GM06990 (cell line): ENCODE data around the gene BEST4.
"Not testable (repeated sequence)": the region's sequence is repeated elsewhere in the genome, so short reads cannot be mapped to it uniquely, and the experiment has no call there.

Experiments
- DNase-seq: peaks from one replicate; pipeline ENCODE4 v3.0.0-alpha.2; 2011; ENCODE audit not compliant: insufficient read length; ENCODE audit errors: extremely low read depth
- H3K27me3 ChIP-seq: replicated peaks from 2 replicates; pipeline ENCODE4 v1.6.0; 2011; ENCODE audit warnings: low read length; ENCODE audit not compliant: control insufficient read depth, insufficient read depth
- H3K36me3 ChIP-seq: 2 replicates; pipeline ENCODE4 v1.5.1; 2011; ENCODE audit warnings: low read length; ENCODE audit not compliant: control insufficient read depth, insufficient read depth
- H3K4me3 ChIP-seq: replicated peaks from 2 replicates; pipeline ENCODE4 v1.5.1; 2011; ENCODE audit warnings: low read depth, mild to moderate bottlenecking, control low read depth, low read length
- TF ChIP-seq, protein P1 (sequence below): IDR thresholded peaks from 2 replicates; pipeline ENCODE4 v1.5.1; 2011; ENCODE audit warnings: low read length, control low read depth, mild to moderate bottlenecking, inconsistent platforms; ENCODE audit not compliant: insufficient read depth, poor library complexity, severe bottlenecking

The BEST4 gene

GRCh38 chr1:44799770-44800584 is 12.0 kb upstream of the BEST4 start, which contains the start of gene PLK3:
PLK3 (plus strand) TSS chr1:44800377; CDS start chr1:44800464, 87 bp downstream.
- TF ChIP-seq, protein P1, sequence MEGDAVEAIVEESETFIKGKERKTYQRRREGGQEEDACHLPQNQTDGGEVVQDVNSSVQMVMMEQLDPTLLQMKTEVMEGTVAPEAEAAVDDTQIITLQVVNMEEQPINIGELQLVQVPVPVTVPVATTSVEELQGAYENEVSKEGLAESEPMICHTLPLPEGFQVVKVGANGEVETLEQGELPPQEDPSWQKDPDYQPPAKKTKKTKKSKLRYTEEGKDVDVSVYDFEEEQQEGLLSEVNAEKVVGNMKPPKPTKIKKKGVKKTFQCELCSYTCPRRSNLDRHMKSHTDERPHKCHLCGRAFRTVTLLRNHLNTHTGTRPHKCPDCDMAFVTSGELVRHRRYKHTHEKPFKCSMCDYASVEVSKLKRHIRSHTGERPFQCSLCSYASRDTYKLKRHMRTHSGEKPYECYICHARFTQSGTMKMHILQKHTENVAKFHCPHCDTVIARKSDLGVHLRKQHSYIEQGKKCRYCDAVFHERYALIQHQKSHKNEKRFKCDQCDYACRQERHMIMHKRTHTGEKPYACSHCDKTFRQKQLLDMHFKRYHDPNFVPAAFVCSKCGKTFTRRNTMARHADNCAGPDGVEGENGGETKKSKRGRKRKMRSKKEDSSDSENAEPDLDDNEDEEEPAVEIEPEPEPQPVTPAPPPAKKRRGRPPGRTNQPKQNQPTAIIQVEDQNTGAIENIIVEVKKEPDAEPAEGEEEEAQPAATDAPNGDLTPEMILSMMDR = peak; percentile 97
- DNase-seq = peak; percentile 100
- Histone ChIP-seq H3K4me3 (peak within 1 kb of the TSS; percentile 75), H3K36me3 (peaks cover 20% of the 10 kb centered on the region), H3K27me3 (no peaks in the 10 kb centered on the region)

- H3K4me3 ChIP-seq = no peak overlapping the region
- TF ChIP-seq, protein P1 = no peak
- DNase-seq = no peak
- H3K36me3 ChIP-seq = peaks cover 12% of the 10 kb centered on the region
- no peaks in the 10 kb centered on the region for H3K27me3 ChIP-seq
Observed at GRCh38 chr1:44798481-44799365, 10.8 kb upstream of the BEST4 start.

DNA sequence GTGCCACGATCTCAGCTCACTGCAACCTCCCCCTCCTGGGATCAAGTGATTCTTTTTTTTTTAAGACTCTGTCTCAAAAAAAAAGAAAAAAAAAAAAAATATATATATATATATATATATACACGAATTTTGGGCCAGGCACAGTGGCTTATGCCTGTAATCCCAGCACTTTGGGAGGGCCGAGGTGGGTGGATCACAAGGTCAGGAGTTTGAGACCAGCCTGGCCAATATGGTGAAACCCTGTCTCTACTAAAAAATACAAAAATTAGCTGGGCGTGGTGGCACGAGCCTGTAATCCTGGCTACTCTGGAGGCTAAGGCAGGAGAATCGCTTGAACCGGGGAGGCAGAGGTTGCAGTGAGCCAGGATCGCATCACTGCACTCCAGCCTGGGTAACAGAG is 9.9 kb upstream of the BEST4 start:
- not testable (repeated sequence) for DNase-seq, H3K36me3 ChIP-seq, H3K4me3 ChIP-seq, H3K27me3 ChIP-seq

- no peak for DNase-seq
- TF ChIP-seq, protein P1 = no peak
- Histone ChIP-seq H3K4me3 (no peak overlapping the region), H3K27me3 (no peaks in the 10 kb centered on the region), H3K36me3 (no peaks in the 10 kb centered on the region)
Observed at GRCh38 chr1:44792736-44793502, 4.9 kb upstream of the BEST4 start.

GRCh38 chr1:44790968-44791801 is 3.2 kb upstream of the BEST4 start:
- no peak for DNase-seq
- TF ChIP-seq, protein P1 = no peak
- Histone ChIP-seq H3K4me3 (no peak overlapping the region), H3K27me3 (no peaks in the 10 kb centered on the region), H3K36me3 (no peaks in the 10 kb centered on the region)
